ENCODE results near the gene ANKS1A.

DNA sequence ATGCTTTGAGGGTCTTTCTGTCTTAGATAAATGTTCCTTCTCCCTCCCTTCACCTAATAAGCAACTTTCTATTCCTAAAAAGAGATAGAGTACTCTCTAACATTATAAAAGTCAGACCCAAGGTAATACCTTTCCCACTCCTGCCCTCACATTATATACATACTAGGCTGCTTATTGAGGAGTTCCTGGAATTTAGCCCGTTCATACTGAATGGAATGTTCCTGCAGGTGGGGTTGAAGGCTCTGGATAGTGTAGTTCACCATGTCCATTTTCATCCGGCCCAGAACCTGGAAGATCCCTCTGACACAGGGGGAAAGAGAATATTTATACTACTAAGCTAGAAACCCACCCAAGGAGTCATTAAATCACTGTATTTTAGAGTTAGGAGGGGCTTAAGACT is 231.7 kb downstream of the ANKS1A start:
- TF ChIP-seq, protein P1, sequence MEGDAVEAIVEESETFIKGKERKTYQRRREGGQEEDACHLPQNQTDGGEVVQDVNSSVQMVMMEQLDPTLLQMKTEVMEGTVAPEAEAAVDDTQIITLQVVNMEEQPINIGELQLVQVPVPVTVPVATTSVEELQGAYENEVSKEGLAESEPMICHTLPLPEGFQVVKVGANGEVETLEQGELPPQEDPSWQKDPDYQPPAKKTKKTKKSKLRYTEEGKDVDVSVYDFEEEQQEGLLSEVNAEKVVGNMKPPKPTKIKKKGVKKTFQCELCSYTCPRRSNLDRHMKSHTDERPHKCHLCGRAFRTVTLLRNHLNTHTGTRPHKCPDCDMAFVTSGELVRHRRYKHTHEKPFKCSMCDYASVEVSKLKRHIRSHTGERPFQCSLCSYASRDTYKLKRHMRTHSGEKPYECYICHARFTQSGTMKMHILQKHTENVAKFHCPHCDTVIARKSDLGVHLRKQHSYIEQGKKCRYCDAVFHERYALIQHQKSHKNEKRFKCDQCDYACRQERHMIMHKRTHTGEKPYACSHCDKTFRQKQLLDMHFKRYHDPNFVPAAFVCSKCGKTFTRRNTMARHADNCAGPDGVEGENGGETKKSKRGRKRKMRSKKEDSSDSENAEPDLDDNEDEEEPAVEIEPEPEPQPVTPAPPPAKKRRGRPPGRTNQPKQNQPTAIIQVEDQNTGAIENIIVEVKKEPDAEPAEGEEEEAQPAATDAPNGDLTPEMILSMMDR (conservative IDR thresholded peaks at IDR 0.05; ENCODE audit: low read depth, low read length) = no peak
- no peak for TF ChIP-seq EZH2 (IDR thresholded peaks at IDR 0.05; ENCODE audit: borderline replicate concordance, low read depth, low read length, poor library complexity, severe bottlenecking)
